ENCODE data around the gene IL17B.

Gene IL17B

DNA sequence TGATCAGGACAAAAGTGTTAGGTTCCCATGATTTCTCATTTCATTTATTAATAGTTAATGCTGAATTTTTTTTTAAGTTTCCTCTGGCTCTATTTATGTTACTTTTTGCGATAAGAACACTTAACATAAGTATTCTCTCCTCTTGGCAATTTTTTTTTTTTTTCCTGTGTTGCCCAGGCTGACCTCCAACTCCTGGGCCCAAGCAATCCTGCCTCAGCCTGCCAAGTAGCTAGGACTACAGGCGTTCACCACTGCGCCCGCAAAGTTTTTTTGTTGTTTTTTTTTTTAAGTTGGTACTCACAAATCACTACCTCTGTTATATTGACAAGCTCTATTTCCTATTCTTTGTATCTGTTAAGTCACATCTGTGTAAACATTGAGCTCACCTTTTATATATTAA lies 26.9 kb downstream of the IL17B start:
- DNase-seq = no peak

DNA sequence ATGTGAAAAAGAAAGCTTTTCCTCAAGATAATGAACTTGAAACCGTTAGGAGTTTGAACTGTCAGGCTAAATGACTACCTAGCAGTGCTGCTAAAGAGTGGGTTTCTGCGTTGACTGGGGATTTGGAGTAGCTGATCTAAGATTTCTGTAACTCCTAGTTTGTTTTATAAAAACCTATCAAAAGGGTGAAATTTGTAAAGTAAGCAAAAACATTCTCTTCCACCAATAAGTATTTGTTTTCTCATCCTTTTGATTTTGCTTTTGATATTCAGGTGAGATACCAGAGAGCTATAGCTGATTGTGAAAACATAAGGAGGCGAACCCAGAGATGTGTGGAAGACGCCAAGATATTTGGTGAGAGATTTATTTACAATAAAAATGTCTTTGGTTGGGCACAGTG lies 29.7 kb downstream of the IL17B start:
- no peak for DNase-seq

DNA sequence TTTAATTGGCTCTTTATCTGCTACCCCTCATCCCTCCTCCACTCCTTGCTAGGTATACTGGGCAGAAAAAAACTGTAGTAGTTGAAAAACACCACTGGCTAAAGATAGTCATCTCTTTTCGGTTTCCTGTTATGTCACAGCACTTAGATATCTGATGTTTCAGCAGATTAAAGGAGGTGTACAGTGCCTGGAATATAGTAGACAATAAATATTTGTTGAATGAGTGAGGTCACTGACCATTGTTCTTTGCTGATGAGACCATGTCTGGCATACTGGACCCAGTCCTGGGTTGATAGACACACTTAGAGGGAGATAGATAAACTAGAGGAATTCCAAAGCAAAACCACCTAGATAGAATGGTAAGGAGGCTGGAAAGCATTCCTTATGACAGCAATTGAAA lies 30.6 kb downstream of the IL17B start:
- no peak for DNase-seq

DNA sequence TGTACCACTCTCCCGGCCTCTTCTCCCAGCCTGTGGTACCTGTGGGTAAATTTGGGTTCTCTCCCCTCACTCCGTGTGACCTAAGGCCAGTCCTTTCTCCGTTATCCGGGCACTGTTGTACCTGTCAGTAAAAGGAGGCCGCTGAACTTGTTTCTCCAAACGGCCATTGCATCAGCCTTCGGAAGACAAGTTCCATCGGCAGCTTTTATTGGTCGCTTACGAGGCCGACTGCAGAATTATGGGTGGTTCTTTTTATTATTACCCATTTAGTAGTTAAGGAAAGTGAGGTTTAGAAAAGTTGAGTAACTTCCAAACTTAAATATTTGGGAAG lies 33.2 kb downstream of the IL17B start:
- no peak for DNase-seq

DNA sequence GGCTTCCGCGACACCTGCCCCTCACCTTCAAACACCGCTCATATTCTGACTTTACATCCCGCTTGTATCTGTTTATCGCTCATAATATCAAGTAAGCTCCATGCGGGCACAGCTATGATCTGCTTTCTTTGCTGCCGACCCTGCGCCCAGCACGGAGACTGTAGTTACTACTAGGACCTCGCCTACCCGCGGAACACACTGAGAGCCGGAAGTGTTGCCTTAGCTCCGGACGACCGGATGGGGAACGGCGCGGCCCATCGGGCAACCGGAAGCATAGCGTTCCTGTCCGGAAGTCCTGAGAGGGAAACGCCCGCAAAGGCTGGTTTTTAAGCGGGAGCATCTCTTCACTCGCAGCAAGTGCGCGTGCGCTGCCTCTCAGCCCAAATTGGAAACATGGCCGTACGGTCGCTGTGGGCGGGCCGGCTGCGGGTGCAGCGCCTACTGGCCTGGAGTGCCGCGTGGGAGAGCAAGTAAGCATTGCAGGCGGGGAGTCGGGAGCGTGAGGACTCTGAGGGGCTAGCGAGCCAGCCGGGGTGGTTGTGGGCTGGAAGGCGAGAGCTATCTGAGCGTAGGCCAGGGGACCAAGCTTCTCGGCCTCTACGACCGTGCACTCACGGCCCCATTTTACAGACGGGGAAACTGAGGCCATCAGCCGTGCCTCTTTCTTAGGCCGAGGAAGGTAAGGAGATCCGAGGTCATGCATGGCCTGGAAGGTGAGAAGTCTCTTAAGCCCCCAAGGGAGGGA lies 33.8 kb downstream of the IL17B start, which contains the start of gene GRPEL2:
Gene GRPEL2, plus strand, starts transcription at position 353 of the 745 bp plus-strand sequence. Its CDS starts 41 bp downstream, at position 394.
- DNase-seq = peak; percentile 90

DNA sequence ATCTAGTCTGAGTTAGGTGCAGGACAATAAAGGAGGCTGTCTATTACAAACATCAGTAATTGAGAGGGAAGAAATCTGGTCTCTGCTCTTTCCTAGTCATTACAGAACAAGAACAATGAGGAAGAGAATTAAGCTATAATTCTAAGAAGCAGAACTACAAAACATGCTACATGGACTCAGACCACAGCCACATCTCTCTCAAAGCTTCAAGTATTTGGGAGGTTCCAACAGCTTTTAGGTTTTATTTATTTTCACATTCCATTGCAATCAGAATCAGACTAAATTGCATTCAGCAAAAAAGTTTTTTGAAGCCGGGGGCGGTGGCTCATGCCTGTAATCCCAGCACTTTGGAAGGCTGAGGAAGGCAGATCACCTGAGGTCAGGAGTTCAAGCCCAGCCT lies 34.9 kb downstream of the IL17B start:
- DNase-seq = no peak

DNA sequence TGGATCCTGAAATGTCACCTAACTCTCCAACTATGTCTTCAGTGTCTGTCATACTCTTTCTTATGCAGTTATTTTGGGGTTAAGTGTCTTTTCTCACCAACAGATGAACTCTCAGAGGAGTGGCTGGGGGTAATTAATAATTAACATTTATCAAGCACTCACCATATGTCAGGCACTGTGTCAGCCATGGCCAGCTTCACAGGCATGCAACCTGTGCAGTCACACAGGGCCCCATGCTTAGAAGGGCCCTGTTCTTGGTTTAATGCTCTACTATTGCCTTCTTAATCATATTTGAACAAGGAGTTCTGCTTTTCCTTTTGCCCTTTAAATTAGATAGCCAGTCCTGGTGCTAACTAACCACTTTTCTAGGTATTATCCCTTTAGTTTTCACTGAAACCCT lies 37.2 kb downstream of the IL17B start:
- DNase-seq = no peak

DNA sequence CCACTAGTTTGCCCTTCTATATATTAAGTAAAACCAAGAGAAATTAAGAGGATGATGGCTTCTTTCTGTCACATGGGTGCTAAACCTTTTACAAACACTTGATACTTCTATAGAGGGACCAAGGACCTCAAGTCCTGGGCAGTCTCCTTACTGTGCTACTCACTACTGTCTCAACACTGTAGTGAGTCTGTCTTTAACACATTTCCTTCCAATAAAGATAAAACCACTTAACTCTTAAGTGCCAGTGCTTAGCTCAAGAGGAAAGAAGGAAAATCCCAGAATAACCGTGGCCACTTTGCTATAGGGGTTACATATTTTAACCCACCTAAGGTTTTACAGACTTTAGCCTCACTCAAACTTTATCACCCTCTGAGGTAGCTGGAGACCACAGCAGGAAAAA lies 38.2 kb downstream of the IL17B start:
- no peak for DNase-seq

DNA sequence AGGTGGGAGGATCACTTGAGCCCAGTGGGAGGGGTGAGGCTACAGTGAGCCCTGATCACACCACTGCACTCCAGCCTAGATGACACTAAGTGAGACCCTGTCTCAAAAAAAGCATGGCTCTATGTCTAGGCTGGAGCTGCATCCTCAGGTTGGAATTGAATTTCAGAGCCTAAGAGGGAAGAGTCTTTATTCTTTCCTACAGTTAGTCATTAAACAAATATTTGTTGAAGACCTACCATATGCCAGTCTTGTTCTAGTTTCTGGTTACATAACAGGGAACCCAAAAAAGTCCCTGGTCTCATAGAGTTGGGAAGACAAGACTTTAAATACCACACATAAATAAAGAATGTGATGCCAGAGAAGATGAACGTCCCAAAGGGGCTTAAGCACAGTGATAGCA lies 40.7 kb downstream of the IL17B start:
- DNase-seq = no peak

DNA sequence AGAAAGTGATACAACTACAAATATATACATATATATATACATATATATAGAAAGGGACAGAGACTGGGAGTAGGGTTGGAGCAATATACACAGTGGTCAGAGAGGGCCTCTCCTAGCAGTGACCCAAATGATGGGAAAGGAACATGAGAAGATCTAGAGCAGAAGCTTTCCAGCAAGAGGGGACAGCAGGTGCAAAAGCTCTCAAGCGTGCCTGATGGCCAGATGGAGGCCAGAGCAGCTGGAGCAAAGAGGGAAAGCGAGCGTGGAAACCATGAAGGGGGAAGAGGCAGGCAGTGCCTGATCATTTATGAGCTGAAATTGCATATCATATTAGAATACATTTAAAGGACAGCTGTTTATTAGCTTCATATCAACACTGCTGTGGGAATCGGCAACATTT lies 41.4 kb downstream of the IL17B start:
- no peak for DNase-seq

DNA sequence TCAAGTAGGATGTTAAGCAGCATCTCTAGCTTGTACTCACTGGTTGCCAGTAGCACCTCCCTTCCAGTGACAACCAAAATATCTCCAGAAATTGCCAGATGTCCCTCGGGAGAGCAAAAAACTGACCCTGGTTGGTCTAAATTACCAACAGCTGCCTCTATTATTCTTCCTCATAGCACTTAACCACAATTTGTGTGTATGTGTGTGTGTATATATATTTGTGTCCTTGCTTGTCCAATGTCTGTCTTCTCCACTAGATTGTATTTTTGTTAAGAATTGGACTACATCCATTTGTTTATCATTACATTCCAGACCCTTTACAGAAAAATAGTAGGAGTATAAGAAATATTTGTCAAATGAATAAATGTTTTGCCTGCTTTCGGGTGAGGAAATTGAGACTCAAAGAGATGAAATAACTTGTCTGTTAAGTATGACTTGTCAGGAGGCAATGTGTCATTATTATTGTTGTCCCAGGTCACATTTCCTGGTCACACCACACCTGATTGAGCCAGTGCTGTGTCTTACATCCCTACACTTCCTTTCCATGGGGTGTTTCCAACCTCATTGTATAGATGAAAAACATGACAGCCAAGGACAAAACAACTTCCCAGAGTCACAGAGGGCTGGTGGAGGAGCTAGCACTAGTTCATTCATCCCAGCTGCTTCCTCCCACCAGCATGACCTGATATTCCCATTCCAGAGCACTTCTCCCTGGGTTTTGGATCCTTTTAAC lies 45.2 kb downstream of the IL17B start:
- no peak for DNase-seq

DNA sequence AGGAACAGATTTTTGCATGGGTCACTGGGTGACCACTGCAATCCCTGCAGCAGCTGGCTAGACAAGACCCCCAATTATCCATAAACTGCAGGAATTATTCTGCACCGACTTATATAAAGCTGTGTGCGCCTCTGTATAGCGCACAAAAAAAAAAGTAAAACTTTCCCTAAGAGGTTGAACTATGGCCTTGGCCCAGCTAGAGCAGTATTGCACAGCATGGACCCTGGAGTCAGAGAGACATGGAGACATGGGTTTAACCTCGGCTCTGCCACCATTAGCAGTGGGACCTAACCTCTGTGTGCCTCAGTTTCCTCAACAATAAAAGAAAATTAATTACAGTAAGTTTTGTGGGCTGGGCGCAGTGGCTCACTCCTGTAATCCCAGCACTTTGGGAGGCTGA lies 50.9 kb downstream of the IL17B start:
- no peak for DNase-seq

DNA sequence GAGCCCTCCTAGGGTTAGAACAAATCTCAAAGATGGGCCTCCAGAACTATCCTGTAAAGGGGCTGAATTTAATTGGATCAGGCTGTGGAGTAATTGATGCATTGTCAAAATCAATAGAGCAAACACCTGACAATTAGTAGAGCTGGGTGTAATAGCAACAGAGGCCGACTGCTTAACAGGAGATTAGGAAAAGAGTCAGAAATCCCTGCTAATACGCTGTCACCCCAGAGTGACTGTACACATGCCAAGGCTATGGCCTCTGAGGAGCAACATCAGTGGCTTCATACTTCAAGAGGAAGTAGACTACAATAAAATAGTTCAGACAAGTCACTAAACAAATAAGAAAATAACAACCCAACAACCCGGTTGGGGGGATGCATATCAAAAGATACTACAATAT lies 52.5 kb downstream of the IL17B start:
- no peak for DNase-seq

DNA sequence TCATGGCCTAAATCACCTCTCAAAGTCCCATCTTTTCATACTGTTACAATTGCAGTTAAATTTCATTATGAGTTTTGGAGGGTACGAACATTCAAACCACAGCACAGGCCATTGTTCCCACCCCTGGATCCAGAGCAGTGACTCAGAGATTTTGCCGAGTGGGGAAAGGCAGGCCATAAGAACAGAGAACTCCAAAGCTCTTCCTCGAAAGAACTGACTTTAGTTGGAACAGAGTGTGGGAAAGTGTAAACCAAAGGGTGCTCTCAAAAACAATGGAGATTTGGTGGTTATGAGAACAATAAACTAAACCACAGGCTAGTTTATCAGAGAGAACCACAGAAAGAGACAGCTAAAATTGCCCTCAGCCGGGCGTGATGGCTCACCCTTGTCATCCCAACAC lies 53.2 kb downstream of the IL17B start:
- no peak for DNase-seq

DNA sequence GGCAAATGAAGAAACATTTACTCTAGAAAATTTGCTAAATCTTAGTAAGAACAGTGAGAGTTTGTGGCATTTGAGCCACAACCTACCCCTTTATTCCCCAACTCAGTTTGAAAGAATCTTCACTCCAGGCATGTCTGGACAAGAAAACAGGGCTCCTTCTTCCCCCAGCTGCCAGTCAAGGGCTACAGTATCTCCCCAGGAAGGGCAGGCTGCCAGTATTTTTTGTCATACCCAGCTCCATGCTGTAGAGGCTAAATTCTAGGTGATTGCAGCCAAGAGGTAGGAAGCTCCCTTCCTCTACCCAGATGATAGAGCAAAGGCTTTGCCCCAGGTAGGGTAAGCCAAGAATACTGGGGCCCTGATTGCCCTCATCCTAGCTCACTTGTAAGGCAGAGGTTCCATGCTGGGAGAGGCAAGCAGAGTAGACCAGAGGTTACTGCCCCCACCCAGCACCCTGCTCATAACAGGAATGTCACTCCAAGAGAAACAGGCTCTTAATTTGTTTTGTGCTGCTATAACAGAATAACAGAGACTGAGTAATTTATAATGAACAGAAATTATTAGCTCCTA lies 53.8 kb downstream of the IL17B start:
- no peak for DNase-seq

DNA sequence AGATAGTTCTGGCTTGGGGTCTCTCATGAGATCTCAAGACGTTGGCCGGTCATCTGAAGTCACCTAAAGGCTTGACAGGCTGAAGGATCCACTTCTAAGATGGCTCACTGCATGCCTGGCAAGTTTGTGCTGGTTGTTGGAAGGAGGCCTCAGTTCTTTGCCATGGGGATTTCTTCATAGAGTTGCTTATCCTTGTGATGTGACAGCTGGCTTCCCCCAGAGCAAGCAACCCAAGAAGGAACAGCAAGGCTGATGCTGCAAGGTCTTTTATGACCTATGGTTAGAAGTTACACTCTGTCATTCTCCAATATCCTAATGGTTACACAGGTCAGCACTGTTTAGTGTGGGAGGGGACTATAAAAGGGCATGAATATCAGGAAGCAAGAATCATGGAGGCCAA lies 54.5 kb downstream of the IL17B start:
- no peak for DNase-seq

Measured in T1000 (cell line).